GM19395 (cell line): ENCODE results near the gene YPEL1.

Source experiments
- ATAC-seq: cut with Tn5 transposase; IDR thresholded peaks from one replicate; pipeline ENCODE4 v1.9.1; 2021; ENCODE audit warnings: mild to moderate bottlenecking, moderate library complexity; ENCODE audit not compliant: unreplicated experiment

YPEL1 gene, protein sequence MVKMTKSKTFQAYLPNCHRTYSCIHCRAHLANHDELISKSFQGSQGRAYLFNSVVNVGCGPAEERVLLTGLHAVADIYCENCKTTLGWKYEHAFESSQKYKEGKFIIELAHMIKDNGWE

DNA sequence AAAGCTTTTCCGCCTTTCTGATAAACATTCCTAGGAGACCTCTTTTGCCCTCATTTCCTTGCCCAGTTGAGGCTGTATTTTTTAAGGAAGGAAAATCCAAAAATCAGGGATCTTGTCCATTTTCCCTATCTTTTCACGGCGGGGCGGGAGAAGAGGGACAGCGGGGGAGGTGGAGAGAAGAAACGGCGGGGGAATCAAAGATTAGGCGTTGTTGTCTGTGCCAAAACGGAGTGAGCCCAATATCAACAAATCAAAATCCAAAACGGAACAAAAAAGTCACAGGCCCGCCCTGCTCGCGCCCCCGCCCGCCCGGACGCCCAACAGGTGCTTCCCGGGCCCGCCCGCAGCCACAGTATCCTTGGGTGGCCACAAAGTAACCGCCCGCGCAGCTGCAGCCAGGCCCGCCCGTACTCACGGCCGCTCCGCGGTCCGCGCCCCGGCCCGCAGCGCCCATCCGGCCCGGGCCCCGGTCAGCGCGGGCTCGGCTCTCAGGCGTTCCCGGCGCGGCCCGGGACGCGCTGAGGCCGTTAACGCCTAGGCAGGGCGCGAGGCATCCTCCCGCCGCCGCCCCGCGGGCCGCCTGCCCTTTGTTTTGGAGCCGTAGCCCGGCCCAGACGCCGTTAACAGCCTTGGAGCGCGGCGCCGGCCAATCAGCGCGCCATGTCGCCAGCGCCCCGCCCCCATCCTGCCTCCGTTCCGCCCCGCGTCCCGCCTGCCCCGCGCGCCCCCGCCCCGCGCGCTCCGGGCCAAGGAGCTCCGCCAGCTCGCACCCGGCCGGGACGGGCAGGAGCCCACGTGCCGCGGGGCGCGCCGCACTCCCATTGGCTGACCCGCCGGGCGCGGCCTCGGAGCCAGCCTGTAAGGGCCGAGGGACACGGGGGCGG, at the start of gene YPEL1:
YPEL1 (minus strand) TSS at position 595 of the 884 bp plus-strand sequence. CDS start 25,050 bp downstream, outside the sequence.
- ATAC-seq: peak; percentile 82

DNA sequence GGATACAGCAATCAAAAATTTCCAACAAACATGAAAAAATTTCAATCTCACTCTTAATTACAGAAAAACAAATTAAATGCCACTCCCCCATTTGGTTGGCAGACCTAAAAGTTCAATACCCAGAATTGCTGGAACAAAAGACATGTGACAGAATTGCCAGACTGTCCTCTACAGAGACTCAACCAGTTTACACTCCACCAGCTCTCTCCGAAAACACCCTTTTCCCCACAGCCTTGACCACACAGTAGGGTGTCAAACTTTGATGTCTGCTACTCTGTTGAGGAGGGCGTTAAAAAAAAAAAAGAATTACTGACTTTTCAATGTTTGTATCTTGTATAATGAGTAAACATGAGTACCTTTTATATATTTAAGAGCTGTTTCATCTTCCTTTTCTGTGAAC, 44.7 kb upstream of the YPEL1 start:
- ATAC-seq: no peak

- no peak for ATAC-seq
These were observed 43.9 kb upstream of the YPEL1 start for GRCh38 chr22:21779444-21779843.

GRCh38 chr22:21778705-21779363, 43.2 kb upstream of the YPEL1 start:
- ATAC-seq: no peak

GRCh38 chr22:21771631-21771976, 36.0 kb upstream of the YPEL1 start:
- ATAC-seq: no peak

DNA sequence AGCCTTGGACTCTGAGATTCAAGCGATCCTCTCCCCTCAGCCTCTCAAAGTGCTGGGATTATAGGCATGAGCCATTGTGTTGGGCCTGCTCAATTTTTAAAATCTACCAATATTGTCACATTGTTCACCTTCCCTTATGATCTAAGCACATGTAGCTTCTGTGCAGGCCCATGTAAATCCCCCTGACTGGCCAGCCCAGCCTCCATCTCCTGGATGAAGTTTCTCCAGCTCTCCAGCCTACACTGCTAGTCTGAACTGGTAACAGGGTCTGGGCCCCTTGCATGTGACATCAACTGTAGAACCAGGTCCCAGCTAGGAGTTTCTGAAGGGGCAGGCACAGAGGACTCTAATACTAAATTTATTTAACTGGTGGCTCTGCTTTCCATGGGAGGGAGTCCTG, 32.8 kb upstream of the YPEL1 start:
- no peak for ATAC-seq

GRCh38 chr22:21766691-21767462, 31.3 kb upstream of the YPEL1 start:
- ATAC-seq: no peak

DNA sequence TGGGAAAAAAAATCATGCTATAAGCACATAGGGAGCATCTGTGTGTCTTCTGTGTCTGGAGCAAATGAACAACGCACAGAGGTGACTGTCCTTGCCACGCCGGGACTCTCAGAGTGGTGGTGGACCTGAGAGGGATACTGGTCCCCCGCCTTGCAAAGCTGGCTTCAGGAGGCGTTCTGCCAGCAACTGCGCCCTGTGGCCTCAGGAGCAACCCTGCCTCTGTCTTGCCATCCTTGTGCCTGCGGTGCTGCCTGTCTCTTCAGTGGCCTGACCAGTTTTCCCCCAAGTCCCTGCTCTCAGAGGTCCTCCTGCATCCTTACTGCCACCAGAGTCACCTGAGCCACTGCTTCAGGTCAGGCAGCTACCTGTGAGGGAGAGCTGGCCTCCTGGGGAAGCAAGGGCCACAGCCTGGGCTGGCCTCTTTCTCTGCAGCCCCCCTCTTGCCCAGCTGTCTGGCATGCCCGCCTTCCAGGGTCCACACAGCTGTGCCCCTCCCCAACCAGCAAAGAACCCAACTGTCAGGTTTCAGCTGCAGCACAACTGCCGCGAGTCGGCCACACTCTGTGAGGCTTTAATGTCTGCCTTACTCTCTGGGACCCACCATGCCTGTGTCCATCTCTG, 30.4 kb upstream of the YPEL1 start:
- no peak for ATAC-seq

DNA sequence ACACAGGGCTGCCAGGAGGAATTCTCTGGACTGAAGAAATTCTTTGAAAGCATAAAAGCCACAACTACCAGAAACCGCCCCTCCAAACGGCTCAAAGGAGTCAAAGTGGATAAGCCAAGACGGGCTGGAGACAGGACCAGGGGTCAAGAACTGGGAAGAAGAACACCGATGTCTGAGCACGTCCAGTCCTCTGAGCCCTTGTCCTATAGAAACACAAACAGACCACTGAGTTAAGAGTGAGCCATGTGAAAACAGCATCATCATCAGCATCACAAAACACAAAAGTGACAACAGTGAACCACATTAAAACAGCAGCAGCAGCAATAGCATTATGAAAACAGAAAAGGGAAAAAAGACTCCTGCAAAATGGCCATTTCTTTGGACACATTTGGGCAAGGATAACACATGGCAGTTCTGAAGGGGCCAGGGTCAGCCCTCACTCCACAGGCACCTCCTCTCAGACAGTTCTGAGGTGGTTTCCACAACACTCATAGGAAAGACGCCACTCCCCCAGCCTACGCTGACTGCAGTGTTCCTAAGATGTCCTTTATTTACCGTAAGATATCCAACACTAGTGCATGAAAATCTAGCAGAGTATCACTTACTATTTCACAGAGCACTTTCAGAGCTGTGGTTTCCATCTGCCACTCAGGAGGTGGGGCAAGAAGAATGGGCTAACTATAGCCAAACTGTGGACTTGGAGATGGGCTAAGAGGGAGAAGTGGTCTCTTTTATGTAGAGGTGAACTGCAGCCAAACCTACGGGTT, 28.6 kb upstream of the YPEL1 start:
- ATAC-seq: no peak

- no peak for ATAC-seq
These were observed 27.4 kb upstream of the YPEL1 start for GRCh38 chr22:21762712-21763581.

GRCh38 chr22:21761994-21762680, 26.5 kb upstream of the YPEL1 start:
- ATAC-seq: no peak

GRCh38 chr22:21761086-21761485, 25.5 kb upstream of the YPEL1 start:
- no peak for ATAC-seq

GRCh38 chr22:21760640-21761039, 25.0 kb upstream of the YPEL1 start:
- no peak for ATAC-seq

GRCh38 chr22:21759646-21760376, 24.2 kb upstream of the YPEL1 start:
- ATAC-seq: no peak

DNA sequence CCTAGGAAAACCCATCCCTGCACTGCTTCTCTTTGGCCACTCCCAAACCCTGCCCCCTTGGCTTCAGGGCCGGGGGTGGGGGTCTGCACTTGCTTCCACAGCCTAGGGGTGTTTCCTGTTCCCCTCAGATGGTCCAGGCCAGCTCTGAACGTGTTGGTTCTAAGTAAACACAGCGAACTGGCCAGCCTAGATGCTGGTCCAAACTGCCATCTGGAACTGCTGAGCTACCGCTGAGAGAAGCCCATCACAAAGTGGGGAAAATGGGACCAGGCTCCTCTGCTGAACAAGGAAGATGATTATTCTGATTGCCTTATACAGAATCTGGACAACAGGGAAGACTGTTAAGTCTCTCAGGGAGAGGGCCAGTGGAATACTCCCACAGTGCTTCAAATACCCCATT, 23.5 kb upstream of the YPEL1 start:
- no peak for ATAC-seq

- no peak for ATAC-seq
These were observed 22.7 kb upstream of the YPEL1 start for GRCh38 chr22:21758091-21758864.

DNA sequence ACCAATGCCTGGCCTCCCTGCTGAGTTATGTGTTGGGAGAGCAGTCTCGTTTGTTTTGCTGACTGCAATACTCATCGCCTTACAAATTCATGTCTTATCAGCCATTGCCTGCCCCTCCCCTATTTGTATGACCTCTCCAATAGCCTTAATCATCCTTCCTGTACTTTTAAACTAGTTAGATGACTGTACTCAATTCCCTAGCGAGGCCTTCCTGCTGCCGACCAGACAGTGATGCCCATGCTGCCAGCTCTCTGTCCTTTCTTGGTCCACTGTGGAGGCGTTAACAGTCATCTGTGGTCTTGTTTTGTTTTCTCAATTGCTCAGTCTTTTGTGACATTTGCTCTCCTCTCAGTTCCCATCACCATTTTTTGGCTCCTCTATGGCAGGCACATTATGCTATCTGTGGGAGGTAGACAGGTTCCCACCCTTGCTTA, 20.3 kb upstream of the YPEL1 start:
- ATAC-seq: no peak
